CD4-positive, alpha-beta memory T cell (primary cell): ENCODE results near the gene GPT2. TPM values are rescaled to one million over a fixed set of nuclear protein-coding genes. Genes with fewer than 3 reads are reported as not detected.

ENCODE experiments used
- CTCF ChIA-PET: fragments of 350-600 bp; sonication (Branson Sonifier 250); formaldehyde crosslinking; loops from one replicate; lab custom pipeline; 2021; ENCODE audit warnings: inconsistent platforms; ENCODE audit not compliant: partially characterized antibody; lab: Charles Lee
- POLR2A ChIA-PET: fragments of 350-600 bp; sonication (Branson Sonifier 250); formaldehyde crosslinking; loops from one replicate; lab custom pipeline; 2021; ENCODE audit not compliant: partially characterized antibody; lab: Charles Lee
- DNase-seq, 5 donors: peaks; one replicate each; pipeline versions ENCODE4 v3.0.0 to v3.0.0-alpha.2; 2020 to 2022; ENCODE audit warnings: mixed read lengths in 1 of 5
- H3K27ac ChIP-seq: one replicate; pipeline ENCODE4 v1.7.0; 2013; ENCODE audit warnings: low read depth, low read length
- H3K27me3 ChIP-seq: 2 replicates; pipeline ENCODE4 v1.7.0; 2013; ENCODE audit warnings: mild to moderate bottlenecking, low read length, moderate library complexity; ENCODE audit not compliant: insufficient read depth
- H3K36me3 ChIP-seq: 2 replicates; pipeline ENCODE4 v1.7.0; 2013; ENCODE audit warnings: mild to moderate bottlenecking, low read length, moderate library complexity; ENCODE audit not compliant: insufficient read depth
- H3K4me1 ChIP-seq: 2 replicates; pipeline ENCODE4 v1.7.0; 2013; ENCODE audit warnings: mild to moderate bottlenecking, low read length, moderate library complexity; ENCODE audit not compliant: insufficient read depth
- H3K4me3 ChIP-seq, 2 donors: one replicate each; pipeline ENCODE4 v1.7.0; 2013; ENCODE audit warnings: low read length in 2 of 2, mild to moderate bottlenecking in 1 of 2
- H3K9me3 ChIP-seq, 2 donors: one replicate each; pipeline ENCODE4 v1.7.0; 2013; ENCODE audit warnings: low read length in 2 of 2, control low read depth in 1 of 2; ENCODE audit not compliant: control insufficient read depth in 1 of 2
- H3K27ac Mint-ChIP-seq, 7 donors: one replicate each; pipeline ENCODE4 v1.8.0; 2020 to 2021; ENCODE audit warnings: mixed read lengths in 7 of 7, mild to moderate bottlenecking in 6 of 7, inconsistent platforms in 3 of 7, moderate library complexity in 3 of 7
- H3K27me3 Mint-ChIP-seq, 2 donors: one replicate each; pipeline ENCODE4 v1.8.0; 2020 to 2021; ENCODE audit warnings: mixed read lengths in 2 of 2
- H3K36me3 Mint-ChIP-seq, 2 donors: one replicate each; pipeline ENCODE4 v1.8.0; 2020 to 2021; ENCODE audit warnings: mixed read lengths in 2 of 2, inconsistent platforms in 1 of 2, mild to moderate bottlenecking in 1 of 2
- H3K4me1 Mint-ChIP-seq, 4 donors: one replicate each; pipeline ENCODE4 v1.8.0; 2020 to 2021; ENCODE audit warnings: mixed read lengths in 4 of 4, mild to moderate bottlenecking in 1 of 4
- H3K4me3 Mint-ChIP-seq, 8 donors: one replicate each; pipeline ENCODE4 v1.8.0; 2020 to 2021; ENCODE audit warnings: mixed read lengths in 8 of 8, mild to moderate bottlenecking in 7 of 8, moderate library complexity in 6 of 8, inconsistent platforms in 3 of 8
- H3K9me3 Mint-ChIP-seq, 8 donors: one replicate each; pipeline ENCODE4 v1.8.0; 2020 to 2021; ENCODE audit warnings: mixed read lengths in 8 of 8, mild to moderate bottlenecking in 5 of 8, inconsistent platforms in 3 of 8, moderate library complexity in 1 of 8
- intact Hi-C: fragments of 100-400 bp; cut with micrococcal nuclease; formaldehyde crosslinking; loops from one replicate; pipeline ENCODE4 v1.15.1; 2023
- polyA plus RNA-seq, 2 donors: library from polyadenylated mRNA; unstranded; fragments of 300-500 nt; fragmentation: Illumina TruSeq; gene quantifications; one replicate each; pipeline ENCODE4 v1.2.3, GENCODE V29; 2021
- total RNA-seq, 2 experiments: library from RNA; stranded (reverse); gene quantifications; one replicate each; pipeline ENCODE4 v1.2.3, GENCODE V29; 2021

GPT2 gene
- total and polyA plus RNA-seq, 4 experiments from 2014 or later: 0.63 to 1.5 (median 1.2) TPM; not detected in 1

GRCh38 chr16:46889245-46889941 lies 5.2 kb downstream of the GPT2 start:
- Mint-ChIP-seq H3K27ac (no peak overlapping the region), H3K4me3 (no peak overlapping the region), H3K9me3 (no peaks in the 10 kb centered on the region), H3K4me1 (peaks cover 2 to 10% (median 3%) of the 10 kb centered on the region in 4 donors), H3K27me3 (peaks cover 1 to 4% of the 10 kb centered on the region in 2 donors), H3K36me3 (no peaks in the 10 kb centered on the region)
- no peaks in the 10 kb centered on the region for H3K36me3 ChIP-seq
- ChIA-PET POLR2A (no interaction called here), CTCF (interaction anchor here (1.1 to 1.2 kb wide), 2 partner anchors 22 to 39 kb away, joined by 3 to 5 read pairs; no protein-coding TSS in a partner anchor)
- H3K4me1 ChIP-seq: peaks cover 10% of the 10 kb centered on the region
- H3K27ac ChIP-seq: no peak overlapping the region
- intact Hi-C loops: no loop called here
- no peak for DNase-seq
- H3K9me3 ChIP-seq: no peaks in the 10 kb centered on the region
- no peak overlapping the region for H3K4me3 ChIP-seq
- H3K27me3 ChIP-seq: no peaks in the 10 kb centered on the region

- DNase-seq: no peak
- no peak overlapping the region for H3K4me3 ChIP-seq
- no peak overlapping the region for H3K27ac Mint-ChIP-seq
- no peak overlapping the region for H3K4me3 Mint-ChIP-seq
- intact Hi-C loops: no loop called here
- H3K27me3 Mint-ChIP-seq: peaks cover 1 to 4% of the 10 kb centered on the region in 2 donors
- H3K27me3 ChIP-seq: no peaks in the 10 kb centered on the region
- ChIA-PET POLR2A (no interaction called here), CTCF (no interaction called here)
- H3K9me3 ChIP-seq: no peaks in the 10 kb centered on the region
- H3K4me1 ChIP-seq: peaks cover 6% of the 10 kb centered on the region
- H3K27ac ChIP-seq: no peak overlapping the region
- H3K36me3 ChIP-seq: no peaks in the 10 kb centered on the region
- H3K9me3 Mint-ChIP-seq: no peaks in the 10 kb centered on the region
- H3K4me1 Mint-ChIP-seq: peaks cover 2 to 9% (median 3%) of the 10 kb centered on the region in 4 donors
- H3K36me3 Mint-ChIP-seq: no peaks in the 10 kb centered on the region
Observed at GRCh38 chr16:46889942-46890300, 5.8 kb downstream of the GPT2 start.

- no peaks in the 10 kb centered on the region for H3K4me1 ChIP-seq
- H3K27me3 Mint-ChIP-seq: peaks cover 0 to 1% of the 10 kb centered on the region in 2 donors
- H3K27me3 ChIP-seq: no peaks in the 10 kb centered on the region
- no peak for DNase-seq
- ChIA-PET POLR2A (no interaction called here), CTCF (interaction anchor here (0.7 to 1.5 kb wide), 4 partner anchors 12 to 218 kb away, joined by 3 to 7 read pairs (median 3); no protein-coding TSS in a partner anchor)
- H3K9me3 ChIP-seq: no peaks in the 10 kb centered on the region
- no peaks in the 10 kb centered on the region for H3K9me3 Mint-ChIP-seq
- intact Hi-C loops: no loop called here
- H3K27ac ChIP-seq: no peak overlapping the region
- H3K4me3 Mint-ChIP-seq: no peak overlapping the region
- H3K4me1 Mint-ChIP-seq: no peaks in the 10 kb centered on the region
- no peak overlapping the region for H3K27ac Mint-ChIP-seq
- H3K4me3 ChIP-seq: no peak overlapping the region
- no peaks in the 10 kb centered on the region for H3K36me3 Mint-ChIP-seq
- no peaks in the 10 kb centered on the region for H3K36me3 ChIP-seq
Observed at GRCh38 chr16:46891910-46892309, 7.7 kb downstream of the GPT2 start.

- no peaks in the 10 kb centered on the region for H3K27me3 ChIP-seq
- DNase-seq: no peak
- no peak overlapping the region for H3K4me3 Mint-ChIP-seq
- H3K4me3 ChIP-seq: no peak overlapping the region
- ChIA-PET POLR2A (no interaction called here), CTCF (no interaction called here)
- no peaks in the 10 kb centered on the region for H3K4me1 ChIP-seq
- peaks cover 0 to 1% of the 10 kb centered on the region in 2 donors for H3K27me3 Mint-ChIP-seq
- H3K27ac Mint-ChIP-seq: no peak overlapping the region
- no peaks in the 10 kb centered on the region for H3K36me3 Mint-ChIP-seq
- H3K36me3 ChIP-seq: no peaks in the 10 kb centered on the region
- no peak overlapping the region for H3K27ac ChIP-seq
- H3K4me1 Mint-ChIP-seq: no peaks in the 10 kb centered on the region
- no peaks in the 10 kb centered on the region for H3K9me3 ChIP-seq
- H3K9me3 Mint-ChIP-seq: no peaks in the 10 kb centered on the region
- intact Hi-C loops: no loop called here
Observed at GRCh38 chr16:46894036-46894672, 10.0 kb downstream of the GPT2 start.

GRCh38 chr16:46895399-46896313 lies 11.5 kb downstream of the GPT2 start:
- Mint-ChIP-seq H3K36me3 (no peaks in the 10 kb centered on the region), H3K27ac (no peak overlapping the region), H3K4me3 (no peak overlapping the region), H3K4me1 (no peaks in the 10 kb centered on the region), H3K9me3 (no peaks in the 10 kb centered on the region), H3K27me3 (no peaks in the 10 kb centered on the region)
- Histone ChIP-seq H3K27me3 (no peaks in the 10 kb centered on the region), H3K4me3 (no peak overlapping the region), H3K4me1 (no peaks in the 10 kb centered on the region), H3K9me3 (no peaks in the 10 kb centered on the region), H3K27ac (no peak overlapping the region), H3K36me3 (no peaks in the 10 kb centered on the region)
- no peak for DNase-seq
- POLR2A ChIA-PET: interaction anchor here (0.6 kb wide), 1 partner anchor 258 kb away, joined by 3 read pairs; no protein-coding TSS in a partner anchor
- CTCF ChIA-PET: interaction anchor here (0.9 to 1.2 kb wide), 3 partner anchors 9 to 42 kb away, joined by 3 to 4 read pairs (median 3); no protein-coding TSS in a partner anchor
- intact Hi-C loops: no loop called here

GRCh38 chr16:46896314-46896968 lies 12.3 kb downstream of the GPT2 start:
- H3K4me3 Mint-ChIP-seq: no peak overlapping the region
- H3K36me3 Mint-ChIP-seq: no peaks in the 10 kb centered on the region
- Histone ChIP-seq H3K36me3 (no peaks in the 10 kb centered on the region), H3K4me1 (no peaks in the 10 kb centered on the region), H3K9me3 (no peaks in the 10 kb centered on the region), H3K4me3 (no peak overlapping the region), H3K27ac (no peak overlapping the region), H3K27me3 (no peaks in the 10 kb centered on the region)
- intact Hi-C loops: no loop called here
- no peak overlapping the region for H3K27ac Mint-ChIP-seq
- no peak for DNase-seq
- no peaks in the 10 kb centered on the region for H3K27me3 Mint-ChIP-seq
- H3K9me3 Mint-ChIP-seq: no peaks in the 10 kb centered on the region
- no peaks in the 10 kb centered on the region for H3K4me1 Mint-ChIP-seq
- ChIA-PET POLR2A (no interaction called here), CTCF (interaction anchor here (1.2 kb wide), 1 partner anchor 42 kb away, joined by 3 read pairs; no protein-coding TSS in a partner anchor)
